ENCODE results near the gene ISCA2.

- TF ChIP-seq, protein P1, sequence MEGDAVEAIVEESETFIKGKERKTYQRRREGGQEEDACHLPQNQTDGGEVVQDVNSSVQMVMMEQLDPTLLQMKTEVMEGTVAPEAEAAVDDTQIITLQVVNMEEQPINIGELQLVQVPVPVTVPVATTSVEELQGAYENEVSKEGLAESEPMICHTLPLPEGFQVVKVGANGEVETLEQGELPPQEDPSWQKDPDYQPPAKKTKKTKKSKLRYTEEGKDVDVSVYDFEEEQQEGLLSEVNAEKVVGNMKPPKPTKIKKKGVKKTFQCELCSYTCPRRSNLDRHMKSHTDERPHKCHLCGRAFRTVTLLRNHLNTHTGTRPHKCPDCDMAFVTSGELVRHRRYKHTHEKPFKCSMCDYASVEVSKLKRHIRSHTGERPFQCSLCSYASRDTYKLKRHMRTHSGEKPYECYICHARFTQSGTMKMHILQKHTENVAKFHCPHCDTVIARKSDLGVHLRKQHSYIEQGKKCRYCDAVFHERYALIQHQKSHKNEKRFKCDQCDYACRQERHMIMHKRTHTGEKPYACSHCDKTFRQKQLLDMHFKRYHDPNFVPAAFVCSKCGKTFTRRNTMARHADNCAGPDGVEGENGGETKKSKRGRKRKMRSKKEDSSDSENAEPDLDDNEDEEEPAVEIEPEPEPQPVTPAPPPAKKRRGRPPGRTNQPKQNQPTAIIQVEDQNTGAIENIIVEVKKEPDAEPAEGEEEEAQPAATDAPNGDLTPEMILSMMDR (IDR thresholded peaks at IDR 0.05; ENCODE audit: extremely low read depth in 1 of 2, insufficient read depth in 1 of 2, low read depth in 1 of 2, low read length in 2 of 2), result no peak
- TF ChIP-seq POLR2A (IDR thresholded peaks at IDR 0.05; ENCODE audit: low read depth, low read length) (no peak), EZH2 (IDR thresholded peaks at IDR 0.05; ENCODE audit: borderline replicate concordance, low read depth, low read length, severe bottlenecking) (no peak), FOS (IDR thresholded peaks at IDR 0.05; ENCODE audit: borderline replicate concordance, insufficient read depth, low read length) (no peak), POLR2AphosphoS5 (IDR thresholded peaks at IDR 0.05; ENCODE audit: insufficient read depth, low read depth, low read length) (no peak), MYC (IDR thresholded peaks at IDR 0.05; ENCODE audit: low read depth, low read length) (no peak), JUN (IDR thresholded peaks at IDR 0.05; ENCODE audit: borderline replicate concordance, insufficient read depth, insufficient read length, low read depth) (no peak), GATA2 (IDR thresholded peaks at IDR 0.05; ENCODE audit: insufficient read depth, insufficient read length, low read depth, low read length) (no peak)
- TF ChIP-seq, protein P2, sequence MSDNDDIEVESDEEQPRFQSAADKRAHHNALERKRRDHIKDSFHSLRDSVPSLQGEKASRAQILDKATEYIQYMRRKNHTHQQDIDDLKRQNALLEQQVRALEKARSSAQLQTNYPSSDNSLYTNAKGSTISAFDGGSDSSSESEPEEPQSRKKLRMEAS (IDR thresholded peaks at IDR 0.05; ENCODE audit: insufficient read depth, insufficient read length), result no peak
Observed at GRCh38 chr14:74444866-74445265, 48.7 kb upstream of the ISCA2 start.
